Uterus (tissue), 2 donors: ENCODE measurements around the gene TTC7B.

ENCODE experiments used
- POLR2A ChIP-seq, 2 donors: fragments of 450-650 bp; IDR thresholded peaks; one replicate each; pipeline ENCODE4 v1.6.1; 2016; ENCODE audit warnings: antibody characterized with exemption in 2 of 2, mild to moderate bottlenecking in 1 of 2, moderate library complexity in 1 of 2
- TF ChIP-seq, protein P1 (sequence below), 4 experiments: fragments of 200-600 bp in 2 of 4; fragments of 450-650 bp in 2 of 4; sonication (generic) in 2 of 4; IDR thresholded peaks; one replicate each; pipeline ENCODE4 v1.5.1; 2016 to 2019; ENCODE audit warnings: antibody characterized with exemption in 4 of 4, mild to moderate bottlenecking in 2 of 4, moderate library complexity in 1 of 4

DNA sequence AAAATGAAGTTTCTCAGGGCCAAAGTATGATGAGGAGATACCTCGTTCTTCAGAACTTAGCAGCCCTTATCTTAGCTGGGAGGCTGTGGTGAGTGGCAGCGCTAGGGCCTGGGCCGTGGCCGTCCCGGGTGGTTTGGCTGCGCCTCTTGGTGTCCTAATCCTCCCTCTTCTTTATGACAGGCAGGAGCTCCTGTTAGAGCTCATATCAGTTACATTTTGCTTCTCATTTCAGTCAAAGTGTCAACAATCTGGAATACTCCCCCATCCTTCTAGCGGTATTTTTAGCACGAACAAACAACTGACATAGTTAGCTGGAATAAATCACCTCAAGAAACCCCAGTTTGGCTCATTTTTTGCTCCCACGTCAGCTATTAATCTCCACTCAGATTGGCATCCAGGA lies 188.8 kb downstream of the TTC7B start:
- no peak for TF ChIP-seq POLR2A (IDR thresholded peaks at IDR 0.05)
- TF ChIP-seq, protein P1, sequence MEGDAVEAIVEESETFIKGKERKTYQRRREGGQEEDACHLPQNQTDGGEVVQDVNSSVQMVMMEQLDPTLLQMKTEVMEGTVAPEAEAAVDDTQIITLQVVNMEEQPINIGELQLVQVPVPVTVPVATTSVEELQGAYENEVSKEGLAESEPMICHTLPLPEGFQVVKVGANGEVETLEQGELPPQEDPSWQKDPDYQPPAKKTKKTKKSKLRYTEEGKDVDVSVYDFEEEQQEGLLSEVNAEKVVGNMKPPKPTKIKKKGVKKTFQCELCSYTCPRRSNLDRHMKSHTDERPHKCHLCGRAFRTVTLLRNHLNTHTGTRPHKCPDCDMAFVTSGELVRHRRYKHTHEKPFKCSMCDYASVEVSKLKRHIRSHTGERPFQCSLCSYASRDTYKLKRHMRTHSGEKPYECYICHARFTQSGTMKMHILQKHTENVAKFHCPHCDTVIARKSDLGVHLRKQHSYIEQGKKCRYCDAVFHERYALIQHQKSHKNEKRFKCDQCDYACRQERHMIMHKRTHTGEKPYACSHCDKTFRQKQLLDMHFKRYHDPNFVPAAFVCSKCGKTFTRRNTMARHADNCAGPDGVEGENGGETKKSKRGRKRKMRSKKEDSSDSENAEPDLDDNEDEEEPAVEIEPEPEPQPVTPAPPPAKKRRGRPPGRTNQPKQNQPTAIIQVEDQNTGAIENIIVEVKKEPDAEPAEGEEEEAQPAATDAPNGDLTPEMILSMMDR (IDR thresholded peaks at IDR 0.05) = no peak
